Astrocyte (in vitro differentiated cells and primary cell): Measurements from ENCODE around the gene CRACDL. TPM values are rescaled to one million over a fixed set of nuclear protein-coding genes. Genes with fewer than 3 reads are reported as not detected.

Experiments
- DNase-seq: peaks from one replicate; pipeline ENCODE4 v3.0.0-alpha.2; 2010; ENCODE audit warnings: low read depth
- FAIRE-seq: peaks from 2 replicates; lab custom pipeline; 2011; peaks lifted over from hg19 to GRCh38; lab: Jason Lieb, UNC
- H2AFZ ChIP-seq: 2 replicates; pipeline ENCODE4 v1.6.0; 2012; ENCODE audit warnings: low read depth, low read length, inconsistent platforms
- H3K27ac ChIP-seq: 2 replicates; pipeline ENCODE4 v1.5.1; 2011; ENCODE audit warnings: low read depth, low read length, inconsistent platforms
- H3K27me3 ChIP-seq: 2 replicates; pipeline ENCODE4 v1.6.0; 2011; ENCODE audit warnings: low read length, inconsistent platforms; ENCODE audit not compliant: insufficient read depth
- H3K36me3 ChIP-seq: 2 replicates; pipeline ENCODE4 v1.5.1; 2011; ENCODE audit warnings: low read length, inconsistent platforms; ENCODE audit not compliant: insufficient read depth
- H3K4me1 ChIP-seq: 2 replicates; pipeline ENCODE4 v1.5.1; 2011; ENCODE audit warnings: low read length, inconsistent platforms; ENCODE audit not compliant: insufficient read depth
- H3K4me2 ChIP-seq: 2 replicates; pipeline ENCODE4 v1.6.0; 2012; ENCODE audit warnings: low read length, inconsistent platforms
- H3K4me3 ChIP-seq: 2 replicates; pipeline ENCODE4 v1.5.1; 2011; ENCODE audit warnings: low read depth, mild to moderate bottlenecking, low read length, inconsistent platforms; ENCODE audit not compliant: insufficient read depth
- H3K79me2 ChIP-seq: 2 replicates; pipeline ENCODE4 v1.6.0; 2012; ENCODE audit warnings: mild to moderate bottlenecking, low read length, inconsistent platforms; ENCODE audit not compliant: insufficient read depth
- H3K9ac ChIP-seq: 2 replicates; pipeline ENCODE4 v1.6.0; 2012; ENCODE audit warnings: mild to moderate bottlenecking, low read length, inconsistent platforms
- H3K9me3 ChIP-seq: 2 replicates; pipeline ENCODE4 v1.5.1; 2012; ENCODE audit warnings: low read depth, mild to moderate bottlenecking, low read length, inconsistent platforms; ENCODE audit not compliant: insufficient read depth
- H4K20me1 ChIP-seq: 2 replicates; pipeline ENCODE4 v1.6.0; 2012; ENCODE audit warnings: low read length, inconsistent platforms; ENCODE audit not compliant: insufficient read depth
- H3K27ac Mint-ChIP-seq: one replicate; pipeline ENCODE4 v1.8.0; 2021; ENCODE audit warnings: mild to moderate bottlenecking, mixed read lengths; ENCODE audit not compliant: unreplicated experiment
- H3K27me3 Mint-ChIP-seq: one replicate; pipeline ENCODE4 v1.8.0; 2021; ENCODE audit warnings: low read depth, mixed read lengths; ENCODE audit not compliant: unreplicated experiment
- H3K36me3 Mint-ChIP-seq: one replicate; pipeline ENCODE4 v1.8.0; 2021; ENCODE audit warnings: low read depth, mixed read lengths; ENCODE audit not compliant: unreplicated experiment
- H3K4me1 Mint-ChIP-seq: one replicate; pipeline ENCODE4 v1.8.0; 2021; ENCODE audit warnings: low read depth, mixed read lengths; ENCODE audit not compliant: unreplicated experiment
- H3K4me3 Mint-ChIP-seq: one replicate; pipeline ENCODE4 v1.8.0; 2021; ENCODE audit warnings: mild to moderate bottlenecking, moderate library complexity, mixed read lengths; ENCODE audit not compliant: unreplicated experiment
- H3K9me3 Mint-ChIP-seq: one replicate; pipeline ENCODE4 v1.8.0; 2021; ENCODE audit warnings: mild to moderate bottlenecking, mixed read lengths; ENCODE audit not compliant: unreplicated experiment
- EZH2 ChIP-seq: IDR thresholded peaks from 2 replicates; pipeline ENCODE4 v1.6.1; 2012; ENCODE audit warnings: mild to moderate bottlenecking, low read length, inconsistent platforms; ENCODE audit not compliant: insufficient read depth
- total RNA-seq: library from RNA; stranded (reverse); gene quantifications from 2 replicates; pipeline ENCODE4 v1.2.1, GENCODE V29; 2021
- TF ChIP-seq, protein P1 (sequence below): IDR thresholded peaks from 2 replicates; pipeline ENCODE4 v1.5.1; 2011; ENCODE audit warnings: low read depth, mild to moderate bottlenecking, inconsistent platforms, low read length, moderate library complexity; ENCODE audit not compliant: insufficient read depth

The CRACDL gene
- total RNA-seq, 1 donor from 2014 or later, result 1.8 TPM

DNA sequence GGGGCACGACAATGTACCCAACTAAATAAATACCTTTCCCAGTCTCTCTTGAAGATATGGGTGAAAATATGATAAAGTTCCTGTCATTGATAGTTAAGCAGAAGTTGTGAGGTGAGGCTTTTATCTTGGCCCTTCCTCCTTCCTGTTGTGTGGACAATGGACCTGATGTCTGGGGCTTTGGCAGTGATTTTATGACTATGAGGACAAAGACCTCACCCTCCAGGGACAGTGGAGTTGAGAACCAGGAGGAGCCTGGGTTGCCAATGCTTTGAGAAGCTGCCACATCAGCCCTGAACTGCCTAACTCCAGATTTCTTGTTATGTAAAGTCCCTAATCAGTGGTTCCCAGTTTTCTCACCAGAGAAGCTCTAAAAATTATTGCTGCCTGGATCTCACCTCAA, 184.3 kb downstream of the CRACDL start:
- Histone ChIP-seq H3K36me3 (no peaks in the 10 kb centered on the region), H3K4me2 (no peak overlapping the region), H3K4me1 (no peaks in the 10 kb centered on the region), H4K20me1 (no peaks in the 10 kb centered on the region), H3K27ac (no peak overlapping the region), H3K9ac (no peak overlapping the region), H3K27me3 (peaks cover 25% of the 10 kb centered on the region), H2AFZ (no peak overlapping the region), H3K4me3 (no peak overlapping the region), H3K79me2 (no peaks in the 10 kb centered on the region), H3K9me3 (no peaks in the 10 kb centered on the region)
- H3K27ac Mint-ChIP-seq, result no peak overlapping the region
- no peaks in the 10 kb centered on the region for H3K36me3 Mint-ChIP-seq
- peaks cover 18% of the 10 kb centered on the region for H3K27me3 Mint-ChIP-seq
- FAIRE-seq (no peak), DNase-seq (no peak)
- H3K4me3 Mint-ChIP-seq, result no peak overlapping the region
- TF ChIP-seq, protein P1, sequence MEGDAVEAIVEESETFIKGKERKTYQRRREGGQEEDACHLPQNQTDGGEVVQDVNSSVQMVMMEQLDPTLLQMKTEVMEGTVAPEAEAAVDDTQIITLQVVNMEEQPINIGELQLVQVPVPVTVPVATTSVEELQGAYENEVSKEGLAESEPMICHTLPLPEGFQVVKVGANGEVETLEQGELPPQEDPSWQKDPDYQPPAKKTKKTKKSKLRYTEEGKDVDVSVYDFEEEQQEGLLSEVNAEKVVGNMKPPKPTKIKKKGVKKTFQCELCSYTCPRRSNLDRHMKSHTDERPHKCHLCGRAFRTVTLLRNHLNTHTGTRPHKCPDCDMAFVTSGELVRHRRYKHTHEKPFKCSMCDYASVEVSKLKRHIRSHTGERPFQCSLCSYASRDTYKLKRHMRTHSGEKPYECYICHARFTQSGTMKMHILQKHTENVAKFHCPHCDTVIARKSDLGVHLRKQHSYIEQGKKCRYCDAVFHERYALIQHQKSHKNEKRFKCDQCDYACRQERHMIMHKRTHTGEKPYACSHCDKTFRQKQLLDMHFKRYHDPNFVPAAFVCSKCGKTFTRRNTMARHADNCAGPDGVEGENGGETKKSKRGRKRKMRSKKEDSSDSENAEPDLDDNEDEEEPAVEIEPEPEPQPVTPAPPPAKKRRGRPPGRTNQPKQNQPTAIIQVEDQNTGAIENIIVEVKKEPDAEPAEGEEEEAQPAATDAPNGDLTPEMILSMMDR, result no peak
- H3K4me1 Mint-ChIP-seq, result peaks cover 6% of the 10 kb centered on the region
- H3K9me3 Mint-ChIP-seq, result peaks cover 1% of the 10 kb centered on the region

GRCh38 chr2:98750593-98751282, 185.3 kb downstream of the CRACDL start:
- TF ChIP-seq, protein P1, result no peak
- no peak for TF ChIP-seq EZH2
- H3K27me3 ChIP-seq, result peaks cover 25% of the 10 kb centered on the region
- H2AFZ ChIP-seq, result no peak overlapping the region
- H3K36me3 ChIP-seq, result no peaks in the 10 kb centered on the region
- no peak overlapping the region for H3K27ac ChIP-seq
- no peak for FAIRE-seq
- no peak overlapping the region for H3K4me3 Mint-ChIP-seq
- no peak overlapping the region for H3K27ac Mint-ChIP-seq
- no peaks in the 10 kb centered on the region for H3K4me1 ChIP-seq
- H3K4me1 Mint-ChIP-seq, result peaks cover 6% of the 10 kb centered on the region
- H3K27me3 Mint-ChIP-seq, result peaks cover 18% of the 10 kb centered on the region
- H4K20me1 ChIP-seq, result no peaks in the 10 kb centered on the region
- no peak for DNase-seq
- no peaks in the 10 kb centered on the region for H3K9me3 ChIP-seq
- no peak overlapping the region for H3K9ac ChIP-seq
- H3K4me3 ChIP-seq, result no peak overlapping the region
- no peaks in the 10 kb centered on the region for H3K79me2 ChIP-seq
- no peaks in the 10 kb centered on the region for H3K36me3 Mint-ChIP-seq
- peaks cover 1% of the 10 kb centered on the region for H3K9me3 Mint-ChIP-seq
- H3K4me2 ChIP-seq, result no peak overlapping the region

DNA sequence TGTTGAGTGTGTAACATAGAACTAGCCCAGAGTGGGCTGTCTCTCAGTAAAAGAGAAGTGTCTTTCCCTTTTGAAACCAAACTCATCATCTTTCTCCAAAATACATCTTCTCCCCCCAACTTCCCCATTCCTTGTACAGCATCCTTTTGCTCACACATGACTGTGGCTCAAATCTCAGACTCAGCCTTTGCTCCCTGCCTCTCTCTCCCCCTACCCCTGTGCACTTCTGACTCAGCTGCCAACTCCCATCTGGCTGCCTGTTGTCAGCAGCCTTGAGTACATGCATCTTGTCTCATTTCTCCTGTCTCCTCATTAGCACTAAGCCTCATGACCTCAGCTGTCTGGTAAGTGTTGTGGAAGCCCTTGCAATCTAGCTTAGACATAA, 187.0 kb downstream of the CRACDL start:
- TF ChIP-seq EZH2, result no peak
- TF ChIP-seq, protein P1, result no peak
- Mint-ChIP-seq H3K36me3 (no peaks in the 10 kb centered on the region), H3K9me3 (peaks cover 1% of the 10 kb centered on the region), H3K4me1 (peaks cover 6% of the 10 kb centered on the region), H3K27ac (no peak overlapping the region), H3K4me3 (no peak overlapping the region), H3K27me3 (peaks cover 15% of the 10 kb centered on the region)
- DNase-seq, result no peak
- H3K79me2 ChIP-seq, result no peaks in the 10 kb centered on the region
- H4K20me1 ChIP-seq, result no peaks in the 10 kb centered on the region
- H3K27ac ChIP-seq, result no peak overlapping the region
- H3K27me3 ChIP-seq, result peaks cover 19% of the 10 kb centered on the region
- no peak overlapping the region for H3K4me3 ChIP-seq
- H3K4me1 ChIP-seq, result no peaks in the 10 kb centered on the region
- H2AFZ ChIP-seq, result no peak overlapping the region
- H3K9ac ChIP-seq, result no peak overlapping the region
- H3K4me2 ChIP-seq, result no peak overlapping the region
- no peaks in the 10 kb centered on the region for H3K36me3 ChIP-seq
- H3K9me3 ChIP-seq, result no peaks in the 10 kb centered on the region
- FAIRE-seq, result no peak
